Stimulated activated CD8-positive, alpha-beta memory T cell treated with anti-CD3 and anti-CD28 coated beads, Interleukin-2, amount 100 ng/mL, for 48 hours (primary cell): Measurements from ENCODE around the gene PTPN1.
"Not testable (repeated sequence)": the region's sequence is repeated elsewhere in the genome, so short reads cannot be mapped to it uniquely, and the experiment has no call there.

Experiments used
- DNase-seq, 2 donors: peaks; one replicate each; pipeline ENCODE4 v3.0.0-alpha.2; 2020; ENCODE audit warnings: low read depth in 2 of 2

PTPN1 gene

GRCh38 chr20:50608750-50609104, 98.5 kb downstream of the PTPN1 start:
- no peak for DNase-seq

- DNase-seq = no peak
Observed at GRCh38 chr20:50609438-50609989, 99.3 kb downstream of the PTPN1 start.

GRCh38 chr20:50610212-50610718, 100.1 kb downstream of the PTPN1 start:
- DNase-seq = no peak

- DNase-seq = no peak
Observed at GRCh38 chr20:50611128-50611810, 101.1 kb downstream of the PTPN1 start.

GRCh38 chr20:50613438-50614169, 103.4 kb downstream of the PTPN1 start:
- no peak for DNase-seq

GRCh38 chr20:50615407-50615806, 105.2 kb downstream of the PTPN1 start:
- DNase-seq = no peak

- DNase-seq = no peak
Observed at GRCh38 chr20:50617022-50617421, 106.8 kb downstream of the PTPN1 start.

GRCh38 chr20:50618537-50618936, 108.4 kb downstream of the PTPN1 start:
- no peak for DNase-seq

GRCh38 chr20:50620459-50620858, 110.3 kb downstream of the PTPN1 start:
- not testable (repeated sequence) for DNase-seq

GRCh38 chr20:50621068-50621665, 111.0 kb downstream of the PTPN1 start:
- DNase-seq = no peak

GRCh38 chr20:50624351-50625016, 114.3 kb downstream of the PTPN1 start:
- no peak for DNase-seq

- peak; percentile 13 to 17 for DNase-seq
Observed at GRCh38 chr20:50625986-50626677, 115.9 kb downstream of the PTPN1 start.

GRCh38 chr20:50627747-50628146, 117.6 kb downstream of the PTPN1 start:
- no peak for DNase-seq

GRCh38 chr20:50628332-50628731, 118.1 kb downstream of the PTPN1 start:
- DNase-seq = no peak

GRCh38 chr20:50628853-50629669, 118.9 kb downstream of the PTPN1 start:
- DNase-seq = no peak

GRCh38 chr20:50629670-50630045, 119.5 kb downstream of the PTPN1 start:
- no peak for DNase-seq

GRCh38 chr20:50630578-50631263, 120.5 kb downstream of the PTPN1 start:
- DNase-seq = no peak

- DNase-seq = no peak
Observed at GRCh38 chr20:50632236-50632635, 122.1 kb downstream of the PTPN1 start.

GRCh38 chr20:50632701-50633100, 122.5 kb downstream of the PTPN1 start:
- no peak for DNase-seq

GRCh38 chr20:50633361-50633760, 123.2 kb downstream of the PTPN1 start:
- no peak for DNase-seq
